HG02840 (cell line): ENCODE data around the gene TRABD2B.

ENCODE experiments used
- ATAC-seq: cut with Tn5 transposase; IDR thresholded peaks from one replicate; pipeline ENCODE4 v1.9.1; 2021; ENCODE audit warnings: mild to moderate bottlenecking, moderate library complexity, moderate number of reproducible peaks; ENCODE audit not compliant: unreplicated experiment, low FRiP score

Gene TRABD2B

GRCh38 chr1:47865881-47866535, 131.2 kb downstream of the TRABD2B start:
- no peak for ATAC-seq

- ATAC-seq = no peak
Observed at GRCh38 chr1:47859092-47859743, 138.0 kb downstream of the TRABD2B start.

GRCh38 chr1:47856996-47857395, 140.2 kb downstream of the TRABD2B start:
- ATAC-seq = no peak

GRCh38 chr1:47855230-47855629, 142.0 kb downstream of the TRABD2B start:
- no peak for ATAC-seq

- ATAC-seq = no peak
Observed at GRCh38 chr1:47854552-47855144, 142.5 kb downstream of the TRABD2B start.

GRCh38 chr1:47853852-47854251, 143.3 kb downstream of the TRABD2B start:
- ATAC-seq = no peak

- ATAC-seq = no peak
Observed at GRCh38 chr1:47853059-47853458, 144.1 kb downstream of the TRABD2B start.

- ATAC-seq = no peak
Observed at GRCh38 chr1:47852006-47852718, 145.0 kb downstream of the TRABD2B start.

GRCh38 chr1:47850451-47850850, 146.7 kb downstream of the TRABD2B start:
- no peak for ATAC-seq

- no peak for ATAC-seq
Observed at GRCh38 chr1:47849591-47850261, 147.5 kb downstream of the TRABD2B start.

- no peak for ATAC-seq
Observed at GRCh38 chr1:47849005-47849521, 148.1 kb downstream of the TRABD2B start.

- ATAC-seq = no peak
Observed at GRCh38 chr1:47847763-47848162, 149.4 kb downstream of the TRABD2B start.

GRCh38 chr1:47844558-47844955, 152.6 kb downstream of the TRABD2B start:
- no peak for ATAC-seq

- ATAC-seq = no peak
Observed at GRCh38 chr1:47843781-47844557, 153.2 kb downstream of the TRABD2B start.

GRCh38 chr1:47843059-47843458, 154.1 kb downstream of the TRABD2B start:
- ATAC-seq = no peak

- ATAC-seq = no peak
Observed at GRCh38 chr1:47842228-47842919, 154.8 kb downstream of the TRABD2B start.

- ATAC-seq = no peak
Observed at GRCh38 chr1:47841356-47841755, 155.8 kb downstream of the TRABD2B start.

GRCh38 chr1:47840393-47841190, 156.6 kb downstream of the TRABD2B start:
- no peak for ATAC-seq
